Lower lobe of right lung (tissue), 2 donors: ENCODE results near the gene WNT7B. TPM values are rescaled to one million over a fixed set of nuclear protein-coding genes. Genes with fewer than 3 reads are reported as not detected.
A peak's percentile ranks its signal among the peaks of the same experiment; 100 is the strongest.

Source experiments
- ATAC-seq, 2 donors: fragments of 200-7000 bp; cut with Tn5 transposase; one replicate each; pipeline ENCODE4 v1.9.1; 2020 to 2022; ENCODE audit warnings: mild to moderate bottlenecking in 2 of 2, moderate library complexity in 2 of 2
- DNase-seq: peaks from one replicate; pipeline ENCODE4 v3.0.0-alpha.2; 2020
- H3K27ac ChIP-seq: fragments of 200-600 bp; one replicate; pipeline ENCODE4 v1.8.0; 2022
- H3K27me3 ChIP-seq: fragments of 200-600 bp; one replicate; pipeline ENCODE4 v1.8.0; 2022; ENCODE audit warnings: low read depth
- H3K36me3 ChIP-seq: fragments of 200-600 bp; one replicate; pipeline ENCODE4 v1.8.0; 2022; ENCODE audit warnings: mild to moderate bottlenecking
- H3K4me1 ChIP-seq: fragments of 200-600 bp; one replicate; pipeline ENCODE4 v1.8.0; 2022
- H3K4me3 ChIP-seq: fragments of 200-600 bp; one replicate; pipeline ENCODE4 v1.8.0; 2022; ENCODE audit warnings: mild to moderate bottlenecking
- H3K9me3 ChIP-seq: fragments of 200-600 bp; one replicate; pipeline ENCODE4 v1.8.0; 2022
- intact Hi-C: fragments of 100-400 bp; cut with DNase I; formaldehyde crosslinking; loops from one replicate; pipeline ENCODE4 v1.11.0; 2022
- total RNA-seq: library from RNA; stranded (reverse); fragmentation: NEBNext Ultra II Directional; extraction: Animal tissue kit (Norgen Biotek cat#: 25700); gene quantifications from one replicate; pipeline ENCODE4 v1.2.1, GENCODE V29; 2021
- TF ChIP-seq, protein P1 (sequence below): fragments of 200-600 bp; IDR thresholded peaks from one replicate; pipeline ENCODE4 v1.8.0; 2022; ENCODE audit warnings: antibody characterized with exemption, mild to moderate bottlenecking
- donor health status: DM: no; HTN: yes; CAD: no; lungs with severe emphysema.

Gene WNT7B
- total RNA-seq, 1 donor from 2014 or later: 6.3 TPM

DNA sequence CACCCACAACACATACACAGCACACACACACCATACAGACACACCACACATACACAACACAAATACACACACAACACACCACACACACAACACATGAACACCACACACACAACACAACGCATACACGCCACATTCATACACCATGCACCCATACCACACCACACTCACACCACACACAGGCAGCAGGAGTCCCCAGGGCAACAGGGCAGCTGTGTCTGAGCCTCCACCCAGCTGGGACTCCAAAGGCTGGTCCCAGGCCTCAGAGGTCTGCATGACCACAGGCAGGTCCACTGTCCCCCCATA, 3.3 kb upstream of the WNT7B start:
- no peaks in the 10 kb centered on the region for H3K9me3 ChIP-seq
- ATAC-seq (no peak), DNase-seq (no peak)
- H3K36me3 ChIP-seq: no peaks in the 10 kb centered on the region
- H3K4me1 ChIP-seq: peaks cover 23% of the 10 kb centered on the region
- intact Hi-C loops: no loop called here
- H3K27me3 ChIP-seq: peaks cover 27% of the 10 kb centered on the region
- no peak overlapping the region for H3K27ac ChIP-seq
- no peak overlapping the region for H3K4me3 ChIP-seq
- TF ChIP-seq, protein P1, sequence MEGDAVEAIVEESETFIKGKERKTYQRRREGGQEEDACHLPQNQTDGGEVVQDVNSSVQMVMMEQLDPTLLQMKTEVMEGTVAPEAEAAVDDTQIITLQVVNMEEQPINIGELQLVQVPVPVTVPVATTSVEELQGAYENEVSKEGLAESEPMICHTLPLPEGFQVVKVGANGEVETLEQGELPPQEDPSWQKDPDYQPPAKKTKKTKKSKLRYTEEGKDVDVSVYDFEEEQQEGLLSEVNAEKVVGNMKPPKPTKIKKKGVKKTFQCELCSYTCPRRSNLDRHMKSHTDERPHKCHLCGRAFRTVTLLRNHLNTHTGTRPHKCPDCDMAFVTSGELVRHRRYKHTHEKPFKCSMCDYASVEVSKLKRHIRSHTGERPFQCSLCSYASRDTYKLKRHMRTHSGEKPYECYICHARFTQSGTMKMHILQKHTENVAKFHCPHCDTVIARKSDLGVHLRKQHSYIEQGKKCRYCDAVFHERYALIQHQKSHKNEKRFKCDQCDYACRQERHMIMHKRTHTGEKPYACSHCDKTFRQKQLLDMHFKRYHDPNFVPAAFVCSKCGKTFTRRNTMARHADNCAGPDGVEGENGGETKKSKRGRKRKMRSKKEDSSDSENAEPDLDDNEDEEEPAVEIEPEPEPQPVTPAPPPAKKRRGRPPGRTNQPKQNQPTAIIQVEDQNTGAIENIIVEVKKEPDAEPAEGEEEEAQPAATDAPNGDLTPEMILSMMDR: no peak

DNA sequence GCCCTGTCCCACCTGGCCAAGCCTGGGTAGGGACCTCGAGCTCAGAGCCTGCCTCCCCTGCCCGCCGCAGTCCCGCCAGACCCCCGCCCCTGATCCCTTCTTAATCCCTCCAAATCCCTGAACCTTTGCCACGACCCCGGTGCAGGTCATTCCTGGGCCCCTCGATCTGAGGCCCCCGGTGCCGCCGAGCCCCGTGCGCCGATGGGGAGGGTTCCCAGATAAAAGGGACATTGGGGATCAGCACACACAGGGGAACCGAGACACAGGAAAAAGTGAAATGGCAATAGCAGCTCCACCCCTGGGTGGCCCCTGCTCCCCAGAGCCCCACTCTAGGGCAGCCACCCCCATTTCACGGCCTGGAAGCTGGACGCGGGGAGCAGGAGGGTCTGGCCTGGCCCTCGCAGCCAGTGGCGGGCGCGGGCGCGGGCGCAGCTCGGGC, 1.3 kb upstream of the WNT7B start:
- DNase-seq: no peak
- Histone ChIP-seq H3K4me3 (peak overlapping the region; percentile 63), H3K9me3 (no peaks in the 10 kb centered on the region), H3K4me1 (peaks cover 31% of the 10 kb centered on the region), H3K27me3 (peaks cover 46% of the 10 kb centered on the region), H3K27ac (no peak overlapping the region), H3K36me3 (no peaks in the 10 kb centered on the region)
- intact Hi-C loops: no loop called here
- ATAC-seq: no peak
- TF ChIP-seq, protein P1: no peak

DNA sequence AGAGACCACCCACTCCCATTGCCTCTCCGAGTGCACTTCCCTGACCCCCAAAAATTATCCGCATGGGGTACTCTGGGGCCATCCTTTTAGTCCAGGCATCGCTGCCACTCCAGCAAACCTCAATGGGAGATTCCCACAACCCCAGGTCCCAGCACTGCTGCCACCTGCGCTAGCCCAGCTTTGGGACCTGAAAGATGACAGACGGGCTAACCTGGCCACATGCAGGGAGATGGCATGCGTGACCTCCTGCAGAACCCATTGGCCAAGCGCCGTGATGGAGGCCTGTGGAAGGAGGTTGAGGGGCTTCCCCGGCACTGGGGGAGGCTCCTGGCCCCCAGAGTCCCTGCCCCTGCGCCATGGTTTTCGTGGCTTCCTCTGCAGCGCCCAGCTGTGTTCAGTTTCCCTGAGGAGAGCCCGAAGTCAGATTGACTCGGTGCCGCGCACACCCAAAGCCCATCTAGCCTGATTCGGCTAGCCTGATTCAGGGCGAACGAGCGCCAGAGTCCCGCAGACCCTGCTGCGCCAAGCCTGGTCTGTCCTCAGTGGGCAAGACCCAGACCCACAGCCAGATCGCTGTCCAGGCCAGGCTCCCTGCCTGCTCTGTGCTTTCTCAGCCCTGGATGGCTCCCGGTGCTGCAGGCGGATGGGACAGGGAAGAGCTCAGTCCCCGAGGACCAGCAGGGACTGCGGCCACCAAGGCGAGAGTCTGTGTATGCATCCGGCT, 751 bp upstream of the WNT7B start:
- ATAC-seq: peak in 1 of 2 donors; percentile 15
- peaks cover 31% of the 10 kb centered on the region for H3K4me1 ChIP-seq
- H3K36me3 ChIP-seq: no peaks in the 10 kb centered on the region
- H3K4me3 ChIP-seq: peak overlapping the region; percentile 56
- H3K27ac ChIP-seq: peak overlapping the region; percentile 6
- intact Hi-C loops: no loop called here
- DNase-seq: no peak
- TF ChIP-seq, protein P1: no peak
- H3K27me3 ChIP-seq: peaks cover 52% of the 10 kb centered on the region
- no peaks in the 10 kb centered on the region for H3K9me3 ChIP-seq

DNA sequence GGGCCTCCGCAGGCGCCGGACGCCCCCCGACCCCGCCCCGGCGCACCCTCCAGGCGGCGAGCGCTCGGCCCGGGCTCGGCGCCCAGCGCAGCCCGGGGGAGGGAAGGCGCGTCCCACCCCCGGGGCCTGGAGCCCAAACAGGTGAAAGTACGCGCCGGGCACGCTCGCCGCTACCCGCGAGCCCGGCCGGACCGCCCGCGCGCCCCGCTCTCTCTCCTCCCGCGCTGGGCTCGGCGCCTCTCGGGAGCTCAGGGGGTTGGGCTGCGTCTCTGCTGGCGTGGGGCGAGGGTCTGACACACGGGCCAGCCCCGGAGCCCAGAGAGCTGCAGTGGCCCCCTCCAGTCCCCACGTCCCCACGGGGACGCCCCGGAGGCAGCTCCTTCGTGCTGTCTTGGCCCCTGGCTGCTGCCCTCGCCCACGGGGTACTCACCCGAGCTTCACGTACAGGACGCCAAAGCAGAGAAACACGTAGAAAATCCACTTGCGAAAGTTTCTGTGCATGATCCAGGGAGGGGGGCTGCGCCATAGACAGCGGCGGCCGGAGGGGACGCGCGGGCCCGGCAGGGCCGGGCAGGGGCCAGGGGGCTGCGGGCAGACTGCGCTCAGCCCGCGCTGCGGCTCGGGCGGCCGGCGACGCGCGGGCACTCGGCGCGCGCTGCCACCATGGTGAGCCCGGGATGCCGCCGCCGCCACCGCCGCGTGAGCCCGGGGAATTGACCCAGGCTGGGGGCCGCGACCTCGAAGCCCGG, 534 bp downstream of the WNT7B start:
- ATAC-seq: no peak
- intact Hi-C loops: no loop called here
- H3K36me3 ChIP-seq: no peaks in the 10 kb centered on the region
- H3K4me1 ChIP-seq: peaks cover 35% of the 10 kb centered on the region
- DNase-seq: no peak
- peaks cover 65% of the 10 kb centered on the region for H3K27me3 ChIP-seq
- peak overlapping the region; percentile 65 for H3K27ac ChIP-seq
- H3K4me3 ChIP-seq: peak overlapping the region; percentile 56
- H3K9me3 ChIP-seq: no peaks in the 10 kb centered on the region
- TF ChIP-seq, protein P1: no peak

DNA sequence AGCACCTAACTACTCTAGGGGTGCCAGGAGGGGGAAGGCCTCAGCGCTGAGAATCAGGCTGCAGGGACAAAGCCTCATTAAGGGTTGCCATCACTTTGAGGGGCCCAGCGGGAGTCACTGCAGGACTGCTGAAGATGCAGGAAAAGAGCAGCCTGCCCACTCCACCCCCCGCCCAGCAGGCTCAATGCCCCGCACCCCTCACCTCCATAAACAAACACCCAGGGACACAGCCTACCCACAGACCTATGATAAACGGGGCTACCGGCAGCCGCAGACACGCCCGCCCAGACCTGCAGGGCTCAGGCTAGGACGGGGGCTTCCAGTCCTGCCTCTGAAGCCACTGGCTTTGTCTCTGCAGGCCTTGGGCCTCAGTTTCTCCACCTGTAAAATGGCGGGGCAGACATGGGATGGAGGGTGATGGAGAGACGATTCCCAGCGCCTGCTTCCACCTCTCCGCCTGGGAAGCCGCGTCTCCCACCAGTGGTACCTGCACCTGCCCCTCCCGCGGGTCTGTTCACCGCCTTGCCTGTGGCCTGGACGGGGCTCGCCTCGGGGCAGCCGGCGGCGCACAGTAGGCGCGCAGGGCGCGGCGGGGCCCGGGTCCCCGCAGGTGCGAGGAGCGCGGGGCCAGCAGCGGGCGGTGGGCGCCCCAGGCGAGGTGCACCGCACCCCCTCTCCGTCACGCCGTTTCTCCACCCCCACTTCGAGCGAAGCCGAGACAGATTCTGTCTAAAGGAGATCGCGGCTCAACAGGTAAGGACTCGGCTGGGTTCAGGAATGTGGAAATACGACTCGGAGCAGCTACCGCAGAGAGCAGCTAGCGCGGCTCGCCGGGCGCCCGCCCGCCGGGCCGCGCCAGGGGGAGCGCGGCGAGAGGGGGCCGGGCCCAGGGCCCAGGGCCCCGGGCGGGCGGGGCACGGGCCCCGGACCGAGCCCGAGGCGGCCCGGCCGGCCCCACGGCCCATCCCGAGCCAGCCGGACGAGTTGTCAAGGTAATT, 1.5 kb downstream of the WNT7B start:
- no peaks in the 10 kb centered on the region for H3K9me3 ChIP-seq
- H3K27me3 ChIP-seq: peaks cover 73% of the 10 kb centered on the region
- intact Hi-C loops: no loop called here
- TF ChIP-seq, protein P1: no peak
- H3K36me3 ChIP-seq: no peaks in the 10 kb centered on the region
- DNase-seq (no peak), ATAC-seq (peak; percentile 25 to 36)
- peak overlapping the region; percentile 38 for H3K4me3 ChIP-seq
- peak overlapping the region; percentile 56 for H3K27ac ChIP-seq
- peaks cover 39% of the 10 kb centered on the region for H3K4me1 ChIP-seq
